OCI-LY7 (cell line): Measurements from ENCODE around the gene MPDZ. TPM values are rescaled to one million over a fixed set of nuclear protein-coding genes. Genes with fewer than 3 reads are reported as not detected.

Experiments used
- BruUV-seq: library from RNA; stranded (reverse); fragments of 400-500 nt; replicated peaks from 2 replicates; lab custom pipeline; 2021; lab: Mats Ljungman, UMichigan
- CTCF ChIA-PET: fragments of 300-600 bp; sonication (Branson Sonifier 250); formaldehyde crosslinking; loops from one replicate; lab custom pipeline; 2022; ENCODE audit warnings: antibody characterized with exemption; ENCODE audit not compliant: unreplicated experiment; lab: Charles Lee
- POLR2A ChIA-PET: fragments of 300-600 bp; sonication (Branson Sonifier 250); formaldehyde crosslinking; loops from one replicate; lab custom pipeline; 2022; ENCODE audit warnings: antibody characterized with exemption; lab: Charles Lee
- DNase-seq: peaks from one replicate; pipeline ENCODE4 v3.0.0-alpha.2; 2015; ENCODE audit warnings: low spot score
- H2AFZ ChIP-seq: fragments of 200-600 bp; sonication (generic), shearing (Covaris generic); 2 replicates; pipeline ENCODE4 v1.6.1; 2014; ENCODE audit warnings: mild to moderate bottlenecking, antibody characterized with exemption, low read length, moderate library complexity
- H3K27ac ChIP-seq: fragments of 200-600 bp; sonication (generic); 2 replicates; pipeline ENCODE4 v1.5.1; 2014; ENCODE audit warnings: mixed run types, low read depth, mild to moderate bottlenecking, moderate library complexity, low read length, inconsistent platforms; ENCODE audit not compliant: poor library complexity, severe bottlenecking
- H3K36me3 ChIP-seq: fragments of 200-600 bp; sonication (generic); 2 replicates; pipeline ENCODE4 v1.6.1; 2014; ENCODE audit warnings: mild to moderate bottlenecking, antibody characterized with exemption, low read length, moderate library complexity, mixed read lengths; ENCODE audit not compliant: insufficient read depth
- H3K4me1 ChIP-seq: fragments of 200-600 bp; sonication (generic); 2 replicates; pipeline ENCODE4 v1.5.1; 2014; ENCODE audit warnings: mild to moderate bottlenecking, low read length; ENCODE audit not compliant: insufficient read depth, poor library complexity, severe bottlenecking
- H3K4me2 ChIP-seq: fragments of 200-600 bp; sonication (generic); 2 replicates; pipeline ENCODE4 v1.6.1; 2014; ENCODE audit warnings: mild to moderate bottlenecking, low read length
- H3K4me3 ChIP-seq: fragments of 200-600 bp; sonication (generic); 2 replicates; pipeline ENCODE4 v1.5.1; 2014; ENCODE audit warnings: mild to moderate bottlenecking, low read depth, low read length; ENCODE audit not compliant: poor library complexity, severe bottlenecking
- H3K79me2 ChIP-seq: fragments of 200-600 bp; sonication (generic); 2 replicates; pipeline ENCODE4 v1.6.1; 2016; ENCODE audit warnings: low read depth, mild to moderate bottlenecking, low read length, moderate library complexity, mixed read lengths; ENCODE audit not compliant: insufficient read depth
- H3K9me2 ChIP-seq: fragments of 200-600 bp; sonication (generic); 2 replicates; pipeline ENCODE4 v1.6.1; 2016; ENCODE audit warnings: mild to moderate bottlenecking, low read length, mixed read lengths; ENCODE audit not compliant: insufficient read depth
- H3K9me3 ChIP-seq: fragments of 200-600 bp; sonication (generic); 2 replicates; pipeline ENCODE4 v1.6.1; 2014; ENCODE audit warnings: mild to moderate bottlenecking, mixed run types, low read length, mixed read lengths
- H4K20me1 ChIP-seq: fragments of 200-600 bp; sonication (generic); 2 replicates; pipeline ENCODE4 v1.6.1; 2014; ENCODE audit warnings: mild to moderate bottlenecking, antibody characterized with exemption, low read length, moderate library complexity, mixed read lengths; ENCODE audit not compliant: insufficient read depth
- CTCF ChIP-seq: fragments of 200-600 bp; sonication (generic); conservative IDR thresholded peaks from 2 replicates; pipeline ENCODE4 v1.5.1; 2014; ENCODE audit warnings: mild to moderate bottlenecking, antibody characterized with exemption, low read length, moderate library complexity, mixed read lengths
- EZH2phosphoT487 ChIP-seq: fragments of 200-600 bp; sonication (generic); IDR thresholded peaks from 2 replicates; pipeline ENCODE4 v1.6.1; 2018; ENCODE audit warnings: low read depth, borderline replicate concordance, mild to moderate bottlenecking, mixed run types, antibody characterized with exemption, low read length, moderate library complexity, mixed read lengths
- intact Hi-C: fragments of 100-400 bp; cut with micrococcal nuclease; formaldehyde crosslinking; loops from one replicate; pipeline ENCODE4 v1.10.0; 2022; ENCODE audit not compliant: unreplicated experiment
- total RNA-seq, 2 experiments: library from RNA; depleted of rRNA in 1 of 2; stranded (reverse); fragments of >200 nt in 1 of 2; shearing (Covaris generic) in 1 of 2; gene quantifications; 2 replicates each; pipeline ENCODE4 v1.2.3, GENCODE V29; 2014 to 2022

Gene MPDZ
- total RNA-seq, 2 experiments from 2014 or later: not detected

- DNase-seq: no peak
- H3K9me3 ChIP-seq: no peaks in the 10 kb centered on the region
- H2AFZ ChIP-seq: no peak overlapping the region
- intact Hi-C loops: no loop called here
- ChIA-PET POLR2A (no interaction called here), CTCF (no interaction called here)
- no peaks in the 10 kb centered on the region for H4K20me1 ChIP-seq
- H3K27ac ChIP-seq: no peak overlapping the region
- no peak overlapping the region for H3K4me2 ChIP-seq
- no peaks in the 10 kb centered on the region for H3K36me3 ChIP-seq
- no peaks in the 10 kb centered on the region for H3K4me1 ChIP-seq
- H3K4me3 ChIP-seq: no peak overlapping the region
- TF ChIP-seq CTCF (no peak), EZH2phosphoT487 (no peak)
- no peaks in the 10 kb centered on the region for H3K79me2 ChIP-seq
- H3K9me2 ChIP-seq: no peaks in the 10 kb centered on the region
- BruUV-seq: no TSS peak
Measured at GRCh38 chr9:13131991-13132390, 147.5 kb downstream of the MPDZ start.

- intact Hi-C loops: no loop called here
- no peak overlapping the region for H3K27ac ChIP-seq
- no peaks in the 10 kb centered on the region for H3K36me3 ChIP-seq
- H2AFZ ChIP-seq: no peak overlapping the region
- no peaks in the 10 kb centered on the region for H3K9me3 ChIP-seq
- no peak overlapping the region for H3K4me3 ChIP-seq
- H3K4me2 ChIP-seq: no peak overlapping the region
- DNase-seq: no peak
- H3K9me2 ChIP-seq: no peaks in the 10 kb centered on the region
- no TSS peak for BruUV-seq
- ChIA-PET CTCF (no interaction called here), POLR2A (interaction anchor here (1.3 kb wide), 1 partner anchor 15 kb away, joined by 3 read pairs; no protein-coding TSS in a partner anchor)
- TF ChIP-seq CTCF: no peak
- no peak for TF ChIP-seq EZH2phosphoT487
- H3K79me2 ChIP-seq: no peaks in the 10 kb centered on the region
- H4K20me1 ChIP-seq: no peaks in the 10 kb centered on the region
- no peaks in the 10 kb centered on the region for H3K4me1 ChIP-seq
Measured at GRCh38 chr9:13131416-13131815, 148.1 kb downstream of the MPDZ start.

GRCh38 chr9:13128266-13128860 lies 151.1 kb downstream of the MPDZ start:
- Histone ChIP-seq H3K79me2 (no peaks in the 10 kb centered on the region), H3K9me3 (no peaks in the 10 kb centered on the region), H4K20me1 (no peaks in the 10 kb centered on the region), H3K4me3 (no peak overlapping the region), H3K36me3 (no peaks in the 10 kb centered on the region), H2AFZ (no peak overlapping the region), H3K27ac (no peak overlapping the region), H3K4me2 (no peak overlapping the region), H3K9me2 (no peaks in the 10 kb centered on the region), H3K4me1 (no peaks in the 10 kb centered on the region)
- DNase-seq: no peak
- ChIA-PET POLR2A (interaction anchor here (1.1 kb wide), 1 partner anchor 8 kb away, joined by 3 read pairs; no protein-coding TSS in a partner anchor), CTCF (no interaction called here)
- TF ChIP-seq CTCF (no peak), EZH2phosphoT487 (no peak)
- intact Hi-C loops: no loop called here
- no TSS peak for BruUV-seq
